Natural killer cell (primary cell): ENCODE data around the gene SEC14L5. TPM values are rescaled to one million over a fixed set of nuclear protein-coding genes. Genes with fewer than 3 reads are reported as not detected.
A peak's percentile ranks its signal among the peaks of the same experiment; 100 is the strongest.

Experiments used
- ATAC-seq, 3 donors: fragments of 150-1000 bp in 2 of 3; fragments of 200-7000 bp in 1 of 3; cut with Tn5 transposase; 1 replicate in 1 of 3; 2 replicates in 2 of 3; pipeline ENCODE4 v1.10.0; 2021; ENCODE audit warnings: mild to moderate bottlenecking in 2 of 3, moderate library complexity in 2 of 3
- DNase-seq, 2 donors: peaks; one replicate each; pipeline versions ENCODE4 v3.0.0 to v3.0.0-alpha.2; 2013 to 2021; ENCODE audit warnings: mixed read lengths in 1 of 2
- H3K27ac ChIP-seq: one replicate; pipeline ENCODE4 v1.5.1; 2013; ENCODE audit warnings: mild to moderate bottlenecking, low read length
- H3K27me3 ChIP-seq: one replicate; pipeline ENCODE4 v1.6.1; 2013; ENCODE audit warnings: low read length; ENCODE audit not compliant: control insufficient read depth, insufficient read depth
- H3K36me3 ChIP-seq: one replicate; pipeline ENCODE4 v1.6.1; 2013; ENCODE audit warnings: low read length; ENCODE audit not compliant: control insufficient read depth, insufficient read depth
- H3K4me1 ChIP-seq: one replicate; pipeline ENCODE4 v1.6.1; 2013; ENCODE audit warnings: low read length; ENCODE audit not compliant: control insufficient read depth, insufficient read depth
- H3K4me3 ChIP-seq: one replicate; pipeline ENCODE4 v1.5.1; 2013; ENCODE audit warnings: low read length
- H3K9me3 ChIP-seq: one replicate; pipeline ENCODE4 v1.6.1; 2013; ENCODE audit warnings: low read length; ENCODE audit not compliant: control insufficient read depth, insufficient read depth
- H3K27ac Mint-ChIP-seq, 2 donors: one replicate each; pipeline ENCODE4 v1.8.0; 2022; ENCODE audit warnings: mild to moderate bottlenecking in 2 of 2, mixed read lengths in 2 of 2, moderate library complexity in 1 of 2
- H3K27me3 Mint-ChIP-seq, 2 donors: one replicate each; pipeline ENCODE4 v1.8.0; 2022; ENCODE audit warnings: low read depth in 2 of 2, mixed read lengths in 2 of 2
- H3K36me3 Mint-ChIP-seq: one replicate; pipeline ENCODE4 v1.8.0; 2022; ENCODE audit warnings: mixed read lengths
- H3K4me1 Mint-ChIP-seq, 2 donors: one replicate each; pipeline ENCODE4 v1.8.0; 2022; ENCODE audit warnings: mixed read lengths in 2 of 2
- H3K4me3 Mint-ChIP-seq: one replicate; pipeline ENCODE4 v1.8.0; 2022; ENCODE audit warnings: mild to moderate bottlenecking, moderate library complexity, mixed read lengths
- H3K9me3 Mint-ChIP-seq, 2 donors: one replicate each; pipeline ENCODE4 v1.8.0; 2022; ENCODE audit warnings: mixed read lengths in 2 of 2
- WGBS: methylation state at CpG from one replicate; pipeline ENCODE4 v1.1.7; 2013; ENCODE audit warnings: missing lambda C conversion rate; ENCODE audit not compliant: insufficient coverage; 5-methylcytosine and 5-hydroxymethylcytosine counted together
- intact Hi-C: fragments of 100-400 bp; cut with micrococcal nuclease; formaldehyde crosslinking; loops from one replicate; pipeline ENCODE4 v1.14.2; 2022
- total RNA-seq, 4 donors: library from RNA; stranded (reverse); fragments of 120-200 nt in 1 of 4; gene quantifications; one replicate each; pipeline versions ENCODE4 v1.2.3 to v1.2.4, GENCODE V29; 2013 to 2022
- TF ChIP-seq, protein P1 (sequence below): fragments of 200-600 bp; IDR thresholded peaks from one replicate; pipeline ENCODE4 v1.8.0; 2022; ENCODE audit warnings: antibody characterized with exemption

SEC14L5 gene
- total RNA-seq, 3 donors from 2014 or later (not counting 1 experiment from before 2014, with no cell fraction given): 0.27 to 1.1 (median 0.93) TPM

DNA sequence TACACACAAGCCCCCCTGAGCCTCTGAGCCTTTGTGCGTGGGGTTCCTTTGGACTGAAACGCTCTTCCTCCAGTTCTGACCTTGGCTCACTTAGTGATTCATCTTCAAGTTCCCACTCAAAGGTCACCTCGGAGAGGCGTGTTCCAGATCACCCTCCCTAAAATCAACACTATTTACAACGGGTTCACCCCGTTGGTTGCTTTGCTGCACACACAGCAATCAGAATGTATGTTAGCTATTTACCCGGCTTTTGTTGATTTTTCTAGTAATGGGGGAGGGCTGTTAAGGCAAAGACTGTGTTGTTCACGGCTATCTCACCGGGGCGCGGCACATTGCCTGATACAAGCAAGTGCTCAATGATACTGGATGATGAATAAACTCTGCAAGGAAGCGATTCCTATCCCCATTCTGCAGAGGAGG is 74.6 kb downstream of the SEC14L5 start:
- peak overlapping the region; percentile 78 for H3K4me3 Mint-ChIP-seq
- TF ChIP-seq, protein P1, sequence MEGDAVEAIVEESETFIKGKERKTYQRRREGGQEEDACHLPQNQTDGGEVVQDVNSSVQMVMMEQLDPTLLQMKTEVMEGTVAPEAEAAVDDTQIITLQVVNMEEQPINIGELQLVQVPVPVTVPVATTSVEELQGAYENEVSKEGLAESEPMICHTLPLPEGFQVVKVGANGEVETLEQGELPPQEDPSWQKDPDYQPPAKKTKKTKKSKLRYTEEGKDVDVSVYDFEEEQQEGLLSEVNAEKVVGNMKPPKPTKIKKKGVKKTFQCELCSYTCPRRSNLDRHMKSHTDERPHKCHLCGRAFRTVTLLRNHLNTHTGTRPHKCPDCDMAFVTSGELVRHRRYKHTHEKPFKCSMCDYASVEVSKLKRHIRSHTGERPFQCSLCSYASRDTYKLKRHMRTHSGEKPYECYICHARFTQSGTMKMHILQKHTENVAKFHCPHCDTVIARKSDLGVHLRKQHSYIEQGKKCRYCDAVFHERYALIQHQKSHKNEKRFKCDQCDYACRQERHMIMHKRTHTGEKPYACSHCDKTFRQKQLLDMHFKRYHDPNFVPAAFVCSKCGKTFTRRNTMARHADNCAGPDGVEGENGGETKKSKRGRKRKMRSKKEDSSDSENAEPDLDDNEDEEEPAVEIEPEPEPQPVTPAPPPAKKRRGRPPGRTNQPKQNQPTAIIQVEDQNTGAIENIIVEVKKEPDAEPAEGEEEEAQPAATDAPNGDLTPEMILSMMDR: no peak
- H3K4me1 ChIP-seq: peaks cover 19% of the 10 kb centered on the region
- 57% methylated on average over 12 of the region's 12 CpGs for WGBS
- intact Hi-C loops: loop anchor here (10.0 kb wide), 1 partner anchor 62 kb away; the partner anchor contains the start of gene EEF2KMT
- H3K4me3 ChIP-seq: peak overlapping the region; percentile 46
- no peaks in the 10 kb centered on the region for H3K9me3 ChIP-seq
- H3K27ac Mint-ChIP-seq: peak overlapping the region in 1 of 2 donors; percentile 88
- ATAC-seq: no peak
- H3K36me3 ChIP-seq: peaks cover 5% of the 10 kb centered on the region
- H3K4me1 Mint-ChIP-seq: peaks cover 14 to 20% of the 10 kb centered on the region in 2 donors
- no peak overlapping the region for H3K27ac ChIP-seq
- no peaks in the 10 kb centered on the region for H3K27me3 Mint-ChIP-seq
- no peaks in the 10 kb centered on the region for H3K36me3 Mint-ChIP-seq
- DNase-seq: no peak
- no peaks in the 10 kb centered on the region for H3K9me3 Mint-ChIP-seq
- no peaks in the 10 kb centered on the region for H3K27me3 ChIP-seq

DNA sequence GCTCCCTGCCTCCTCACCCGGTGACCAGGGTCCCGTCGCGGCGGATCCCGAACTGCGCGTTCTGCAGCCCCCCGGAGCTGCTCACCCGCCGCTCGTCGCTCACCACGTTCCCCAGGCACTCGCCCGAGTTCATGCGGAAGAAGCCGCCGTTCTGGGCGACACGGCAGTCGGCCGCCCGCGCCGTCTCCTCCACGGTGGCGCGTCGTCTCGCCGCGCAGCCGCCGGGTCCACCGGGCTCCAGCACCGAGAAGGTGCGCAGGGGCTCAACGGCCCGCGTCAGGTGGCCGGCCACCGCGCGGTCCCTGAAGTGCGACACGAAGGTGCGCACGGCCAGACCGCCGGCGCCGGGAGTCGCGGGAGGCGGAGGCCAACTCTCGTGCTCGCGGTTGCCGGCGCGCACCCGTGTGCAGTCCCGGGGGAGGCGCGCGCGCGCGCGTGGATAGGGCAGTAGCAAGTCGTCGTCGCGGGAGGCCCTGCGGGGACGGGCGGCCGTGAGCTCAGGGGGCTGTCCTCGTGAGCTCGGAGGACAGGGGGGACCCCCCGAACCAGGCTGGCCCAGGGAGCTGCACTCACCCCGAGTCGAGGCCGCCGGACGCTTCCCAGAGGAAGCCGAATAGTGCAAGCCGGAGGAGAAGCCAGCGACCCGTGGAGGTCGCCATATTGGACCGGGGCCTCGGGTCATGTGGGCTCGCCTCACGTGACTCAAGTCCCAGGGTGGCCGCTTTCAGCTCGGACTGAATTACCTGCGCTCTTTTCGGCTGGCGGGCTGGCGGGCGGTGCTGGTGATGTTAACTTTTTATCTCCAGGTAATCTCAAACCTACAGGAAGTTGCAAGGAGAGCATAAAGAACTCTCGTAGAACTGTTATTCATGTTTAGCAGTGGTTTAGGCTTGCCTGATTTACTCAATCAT is 75.4 kb downstream of the SEC14L5 start, which contains the start of gene NAGPA:
Gene NAGPA (minus strand): TSS at position 680 of the 911 bp plus-strand sequence. CDS start 21 bp downstream, at position 659.
- Histone ChIP-seq H3K36me3 (peaks cover 4% of the 10 kb centered on the region), H3K27ac (peak within 1 kb of the TSS; percentile 55), H3K4me3 (peak within 1 kb of the TSS; percentile 81), H3K9me3 (no peaks in the 10 kb centered on the region), H3K4me1 (peaks cover 19% of the 10 kb centered on the region), H3K27me3 (no peaks in the 10 kb centered on the region)
- WGBS: under 1% methylated on average over 103 of the region's 104 CpGs
- DNase-seq (peak; percentile 81 to 88), ATAC-seq (peak; percentile 88 to 97 (median 95))
- H3K27ac Mint-ChIP-seq: peak within 1 kb of the TSS; percentile 80 to 88
- H3K4me3 Mint-ChIP-seq: peak within 1 kb of the TSS; percentile 92
- TF ChIP-seq, protein P1: no peak
- intact Hi-C loops: loop anchor here (10.0 kb wide), 1 partner anchor 61 kb away; the partner anchor contains the start of gene EEF2KMT
- H3K27me3 Mint-ChIP-seq: no peaks in the 10 kb centered on the region
- no peaks in the 10 kb centered on the region for H3K9me3 Mint-ChIP-seq
- peaks cover 14 to 20% of the 10 kb centered on the region in 2 donors for H3K4me1 Mint-ChIP-seq
- no peaks in the 10 kb centered on the region for H3K36me3 Mint-ChIP-seq

DNA sequence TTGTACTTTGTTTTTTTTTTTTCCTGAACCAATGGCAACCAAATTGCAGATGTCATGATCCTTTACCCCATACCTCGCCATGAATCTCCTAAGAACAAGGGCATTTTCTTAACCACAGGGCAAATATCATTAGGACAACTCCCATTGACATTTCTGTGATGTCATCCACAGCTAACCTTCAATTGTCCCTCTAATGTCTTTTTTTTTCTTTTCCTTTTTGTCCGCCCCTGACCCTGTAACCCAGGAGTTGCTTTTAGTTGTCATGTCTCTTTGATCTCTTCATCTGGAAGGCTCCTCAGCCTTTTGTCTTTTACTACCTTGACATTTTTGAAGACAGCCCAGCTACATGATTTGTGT is 76.0 kb downstream of the SEC14L5 start:
- Mint-ChIP-seq H3K9me3 (no peaks in the 10 kb centered on the region), H3K4me3 (peak overlapping the region; percentile 92), H3K27ac (peak overlapping the region; percentile 80 to 88), H3K36me3 (no peaks in the 10 kb centered on the region), H3K4me1 (peaks cover 14 to 20% of the 10 kb centered on the region in 2 donors), H3K27me3 (no peaks in the 10 kb centered on the region)
- H3K27me3 ChIP-seq: no peaks in the 10 kb centered on the region
- peak overlapping the region; percentile 55 for H3K27ac ChIP-seq
- TF ChIP-seq, protein P1: no peak
- peak overlapping the region; percentile 81 for H3K4me3 ChIP-seq
- intact Hi-C loops: loop anchor here (10.0 kb wide), 1 partner anchor 61 kb away; the partner anchor contains the start of gene EEF2KMT
- ATAC-seq (no peak), DNase-seq (no peak)
- no peaks in the 10 kb centered on the region for H3K9me3 ChIP-seq
- no peaks in the 10 kb centered on the region for H3K36me3 ChIP-seq
- peaks cover 19% of the 10 kb centered on the region for H3K4me1 ChIP-seq
- WGBS: 12% methylated on average over 2 of the region's 2 CpGs
